HG03135 (cell line): ENCODE results near the gene POP7.
"Not testable (repeated sequence)": the region's sequence is repeated elsewhere in the genome, so short reads cannot be mapped to it uniquely, and the experiment has no call there.

Source experiments
- ATAC-seq: cut with Tn5 transposase; IDR thresholded peaks from one replicate; pipeline ENCODE4 v1.9.1; 2021; ENCODE audit warnings: mild to moderate bottlenecking, moderate library complexity; ENCODE audit not compliant: unreplicated experiment

POP7 gene

DNA sequence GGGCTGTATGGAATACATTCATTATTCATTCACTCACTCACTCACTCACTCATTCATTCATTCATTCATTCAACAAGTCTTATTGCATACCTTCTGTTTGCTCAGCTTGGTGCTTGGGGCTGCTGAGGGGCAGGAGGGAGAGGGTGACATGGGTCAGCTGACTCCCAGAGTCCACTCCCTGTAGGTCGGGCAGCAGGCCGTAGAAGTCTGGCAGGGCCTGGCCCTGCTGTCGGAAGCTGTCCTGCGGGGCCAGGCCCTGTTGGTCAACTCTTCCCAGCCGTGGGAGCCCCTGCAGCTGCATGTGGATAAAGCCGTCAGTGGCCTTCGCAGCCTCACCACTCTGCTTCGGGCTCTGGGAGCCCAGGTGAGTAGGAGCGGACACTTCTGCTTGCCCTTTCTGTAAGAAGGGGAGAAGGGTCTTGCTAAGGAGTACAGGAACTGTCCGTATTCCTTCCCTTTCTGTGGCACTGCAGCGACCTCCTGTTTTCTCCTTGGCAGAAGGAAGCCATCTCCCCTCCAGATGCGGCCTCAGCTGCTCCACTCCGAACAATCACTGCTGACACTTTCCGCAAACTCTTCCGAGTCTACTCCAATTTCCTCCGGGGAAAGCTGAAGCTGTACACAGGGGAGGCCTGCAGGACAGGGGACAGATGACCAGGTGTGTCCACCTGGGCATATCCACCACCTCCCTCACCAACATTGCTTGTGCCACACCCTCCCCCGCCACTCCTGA is 16.7 kb downstream of the POP7 start:
- no peak for ATAC-seq

DNA sequence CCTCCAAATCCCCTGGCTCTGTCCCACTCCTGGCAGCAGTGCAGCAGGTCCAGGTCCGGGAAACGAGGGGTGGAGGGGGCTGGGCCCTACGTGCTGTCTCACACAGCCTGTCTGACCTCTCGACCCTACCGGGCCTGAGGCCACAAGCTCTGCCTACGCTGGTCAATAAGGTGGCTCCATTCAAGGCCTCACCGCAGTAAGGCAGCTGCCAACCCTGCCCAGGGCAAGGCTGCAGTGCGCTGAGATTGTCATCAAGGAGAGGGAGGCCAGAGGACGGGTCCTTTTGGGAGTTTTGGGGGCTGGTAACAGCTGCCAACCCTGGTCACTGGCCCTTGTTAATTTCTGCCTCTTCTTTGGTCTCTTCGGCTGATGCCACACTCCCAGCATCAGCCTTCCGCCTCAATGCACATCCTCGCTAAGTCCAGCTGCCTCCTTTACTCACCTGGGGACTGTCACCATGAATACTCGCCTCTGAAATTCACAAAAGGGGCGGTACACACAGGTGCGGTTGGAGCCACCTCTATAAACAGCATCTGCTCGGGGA is 17.9 kb downstream of the POP7 start:
- no peak for ATAC-seq

DNA sequence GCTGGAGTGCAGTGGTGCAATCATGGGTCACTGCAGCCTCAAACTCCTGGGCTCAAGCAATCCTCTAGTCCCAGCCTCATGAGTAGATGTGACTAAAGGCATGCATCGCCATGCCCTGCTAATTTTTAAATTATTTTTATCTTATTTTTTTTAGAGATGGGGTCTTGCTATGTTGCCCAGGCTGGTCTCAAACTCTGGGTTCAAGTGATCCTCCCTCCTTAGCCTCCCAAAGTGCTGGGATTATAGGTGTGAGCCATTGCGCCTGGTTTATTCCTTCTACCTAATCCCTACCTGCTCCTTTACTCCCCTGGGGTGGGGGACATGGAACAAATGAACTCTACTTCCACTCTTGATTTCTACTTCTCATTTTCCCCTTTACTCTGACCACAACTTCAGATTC is 18.4 kb downstream of the POP7 start:
- ATAC-seq, result not testable (repeated sequence)

DNA sequence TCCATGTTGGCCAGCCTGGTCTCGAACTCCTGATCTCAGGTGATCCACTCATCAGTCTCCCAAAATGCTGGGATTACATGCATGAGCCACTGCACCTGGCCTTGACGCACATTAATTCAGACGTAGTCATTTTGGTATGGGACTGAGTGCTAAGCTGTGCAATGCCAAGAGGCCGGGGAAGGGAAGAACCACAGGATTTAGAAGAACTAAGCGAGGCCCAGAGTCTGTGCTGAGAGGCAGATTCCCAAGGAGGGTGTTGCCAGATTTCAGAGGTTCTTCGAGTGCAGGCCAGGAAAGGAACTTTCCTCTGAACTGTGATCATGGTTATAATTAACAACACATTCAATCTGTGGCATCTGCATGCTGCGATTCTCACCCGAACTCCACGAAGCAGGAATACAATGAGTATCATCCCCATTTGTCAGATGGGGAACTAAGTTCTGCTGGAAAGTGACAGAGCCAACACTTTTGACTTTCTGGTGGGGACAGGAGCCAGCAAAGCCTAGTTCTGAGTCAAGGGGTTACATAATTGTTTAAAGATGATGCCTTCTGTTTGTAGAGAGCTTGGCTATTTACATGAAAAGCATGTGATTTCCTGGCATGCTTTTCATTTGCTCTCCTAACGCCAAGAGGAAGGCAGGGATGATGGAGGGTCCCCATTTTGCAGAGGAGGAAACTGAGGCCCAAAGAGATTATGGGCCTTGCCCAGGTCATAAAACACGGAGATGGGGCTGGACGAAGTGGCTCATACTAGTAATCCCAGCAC is 21.3 kb downstream of the POP7 start:
- ATAC-seq, result no peak

DNA sequence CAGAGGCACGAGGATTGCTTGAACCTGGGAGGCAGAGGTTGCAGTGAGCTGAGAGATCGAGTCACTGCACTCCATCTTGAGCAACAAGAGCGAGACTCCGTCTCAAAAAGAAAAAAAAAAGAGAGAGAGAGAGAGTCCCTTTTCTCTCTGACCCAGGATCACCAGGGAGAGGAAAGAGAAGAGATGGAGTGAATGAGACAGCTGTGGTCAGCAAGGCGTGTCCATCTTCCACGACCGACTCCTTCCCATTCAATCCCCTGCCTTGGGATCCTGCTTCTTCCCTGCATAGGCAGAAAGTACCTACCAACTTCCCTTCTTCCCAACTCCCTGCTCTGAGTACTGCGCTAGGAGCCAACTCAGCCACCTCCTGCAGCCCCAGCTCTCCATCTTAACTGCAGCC is 22.3 kb downstream of the POP7 start:
- no peak for ATAC-seq

DNA sequence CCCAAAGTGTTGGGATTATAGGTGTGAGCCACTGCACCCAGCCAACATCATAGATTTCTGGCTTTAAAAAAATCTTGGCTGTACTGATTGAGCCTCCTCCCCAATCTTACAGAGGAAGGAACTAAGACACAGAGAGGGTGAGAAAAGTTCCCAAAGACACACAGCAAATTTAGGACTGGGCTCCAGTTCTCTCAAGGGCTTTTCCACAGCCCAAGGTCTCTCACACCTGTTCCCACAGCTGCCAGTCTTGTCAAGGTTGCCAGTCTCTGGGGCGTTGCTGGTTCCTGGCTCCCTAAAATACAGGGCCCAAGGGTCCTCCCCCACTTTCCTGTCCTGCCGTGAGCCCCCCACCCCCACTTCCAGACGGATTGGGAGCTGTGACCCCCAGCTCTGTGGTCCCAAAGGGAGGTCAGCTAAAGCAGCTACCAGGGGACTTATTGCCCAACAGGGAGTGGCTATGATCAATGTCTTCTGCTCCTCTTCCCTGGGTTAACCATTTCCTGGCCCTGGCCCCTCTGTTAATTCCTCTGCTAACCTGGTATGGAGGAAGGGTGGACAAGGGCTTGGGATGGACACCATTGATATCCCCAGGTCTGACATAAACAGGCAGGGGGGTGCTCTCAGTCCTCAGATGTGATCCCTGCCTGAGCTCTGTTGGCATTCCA is 24.3 kb downstream of the POP7 start:
- ATAC-seq, result no peak

DNA sequence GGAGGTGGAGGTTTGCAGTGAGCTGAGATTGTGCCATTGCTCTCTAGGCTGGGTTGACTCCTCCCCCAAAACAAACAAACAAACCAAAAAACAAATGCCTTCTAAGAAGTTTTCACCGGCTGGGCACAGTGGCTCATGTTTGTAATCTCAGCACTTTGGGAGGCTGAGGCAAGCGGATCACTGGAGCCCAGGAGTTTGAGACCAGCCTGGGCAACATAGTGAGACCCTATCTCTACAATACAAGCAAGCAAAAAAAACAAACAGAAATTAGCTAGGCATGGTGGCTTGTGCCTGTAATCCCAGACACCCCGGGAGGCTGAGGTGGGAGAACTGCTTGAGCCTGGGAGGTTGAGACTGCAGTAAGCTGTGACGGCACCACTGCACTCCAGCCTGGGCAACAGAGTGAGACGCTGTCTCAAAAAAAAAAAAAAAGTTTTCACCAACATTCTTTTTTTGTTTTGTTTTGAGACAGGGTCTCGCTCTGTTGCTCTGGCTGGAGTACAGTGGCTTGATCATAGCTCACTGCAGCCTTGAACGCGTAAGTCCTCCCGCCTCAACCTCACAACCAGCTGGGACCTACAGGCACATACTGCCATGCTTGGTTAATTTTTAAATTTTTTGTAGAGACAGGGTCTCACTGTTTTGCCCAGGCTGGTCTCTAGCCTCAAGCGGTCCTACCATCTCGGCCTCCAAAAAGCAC is 26.2 kb downstream of the POP7 start:
- no peak for ATAC-seq

DNA sequence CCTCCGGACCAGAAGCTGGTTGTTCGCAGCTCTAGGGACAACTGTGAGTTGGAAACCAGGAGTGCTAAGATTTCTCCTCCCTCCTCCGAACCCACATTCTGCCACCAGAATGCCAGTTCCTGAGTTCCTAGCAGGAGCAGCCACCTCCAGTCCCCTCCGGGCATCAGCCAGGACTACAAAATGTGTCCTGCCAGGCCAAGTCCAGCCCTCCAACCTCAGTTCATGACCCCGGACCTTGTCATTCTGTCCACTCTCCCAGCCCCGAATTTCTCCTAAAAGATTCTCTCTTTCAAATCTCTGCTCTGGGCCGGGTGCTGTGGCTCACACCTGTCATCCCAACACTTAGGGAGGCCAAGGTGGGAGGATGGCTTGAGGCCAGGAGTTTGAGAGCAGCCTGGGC is 29.8 kb downstream of the POP7 start:
- ATAC-seq, result no peak

DNA sequence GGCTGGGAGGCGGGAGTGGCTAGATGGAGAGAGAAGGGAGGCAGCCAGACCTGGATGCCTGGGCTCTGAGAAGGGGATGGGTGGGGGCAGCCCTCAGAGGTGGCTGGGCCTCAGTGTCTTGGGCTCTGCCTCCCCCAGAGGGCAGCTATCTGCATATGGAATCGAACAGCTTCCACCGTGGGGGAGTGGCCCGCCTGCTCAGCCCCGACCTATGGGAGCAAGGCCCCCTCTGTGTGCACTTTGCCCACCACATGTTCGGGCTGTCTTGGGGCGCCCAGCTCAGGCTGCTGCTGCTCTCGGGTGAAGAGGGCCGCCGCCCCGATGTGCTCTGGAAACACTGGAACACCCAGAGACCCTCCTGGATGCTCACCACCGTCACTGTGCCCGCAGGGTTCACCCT is 30.8 kb downstream of the POP7 start:
- no peak for ATAC-seq

DNA sequence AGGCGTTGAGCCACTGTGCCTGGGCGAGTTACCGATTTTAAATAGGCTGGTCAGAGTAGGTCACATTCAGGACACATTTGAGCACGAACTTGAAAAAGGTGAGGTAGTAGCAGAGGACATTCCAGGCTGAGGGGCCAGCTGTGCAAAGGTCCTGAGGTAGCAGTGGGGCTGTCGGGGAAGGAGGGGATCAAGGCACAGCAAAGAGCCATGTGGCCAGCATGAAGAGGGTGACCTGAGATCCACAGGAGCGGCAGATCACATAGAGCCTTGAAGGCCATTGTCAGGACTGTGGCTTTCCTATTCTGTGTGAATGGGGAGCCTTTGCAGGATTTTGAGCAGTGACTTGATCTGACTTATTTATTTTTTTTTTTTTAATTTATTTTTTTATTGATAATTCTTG is 34.0 kb downstream of the POP7 start:
- ATAC-seq, result no peak

DNA sequence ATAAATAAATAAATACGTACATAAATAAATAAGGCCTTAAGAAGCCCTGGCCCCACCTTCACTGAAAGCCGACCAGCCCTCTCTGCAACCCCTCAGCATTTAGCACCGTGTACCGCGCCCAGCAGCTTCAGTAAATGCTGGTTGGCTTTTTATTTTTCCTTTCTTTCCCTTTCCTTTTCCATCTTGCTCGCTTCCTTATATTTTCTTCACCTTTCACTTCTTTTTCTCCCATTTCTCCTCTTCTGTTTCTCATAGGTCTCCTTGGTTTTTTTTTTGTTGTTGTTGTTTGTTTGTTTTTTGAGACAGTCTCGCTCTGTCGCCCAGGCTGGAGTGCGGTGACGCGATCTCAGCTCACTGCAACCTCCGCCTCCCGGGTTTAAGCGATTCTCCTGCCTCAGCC is 38.7 kb downstream of the POP7 start:
- ATAC-seq, result no peak

DNA sequence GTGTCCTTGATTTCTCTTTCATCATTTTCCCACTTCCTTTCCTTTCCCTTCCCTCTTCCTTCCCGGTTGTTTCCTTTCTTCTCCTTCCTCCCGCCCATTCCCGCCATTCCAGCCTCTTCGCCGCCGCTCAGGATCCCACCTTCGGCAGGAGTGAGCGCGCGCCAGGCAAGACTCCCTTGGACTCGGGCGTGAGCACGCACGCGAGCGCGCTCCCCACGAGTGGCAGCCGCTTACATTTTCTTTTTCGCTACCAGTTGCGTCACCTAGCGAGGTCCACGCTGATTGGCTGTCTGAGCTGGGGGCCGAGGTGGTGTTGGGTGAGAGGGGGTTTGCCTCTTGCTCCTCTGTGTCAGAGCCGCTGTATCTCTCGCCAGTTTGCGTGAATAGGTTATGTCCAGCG is 39.3 kb downstream of the POP7 start:
- ATAC-seq, result no peak

DNA sequence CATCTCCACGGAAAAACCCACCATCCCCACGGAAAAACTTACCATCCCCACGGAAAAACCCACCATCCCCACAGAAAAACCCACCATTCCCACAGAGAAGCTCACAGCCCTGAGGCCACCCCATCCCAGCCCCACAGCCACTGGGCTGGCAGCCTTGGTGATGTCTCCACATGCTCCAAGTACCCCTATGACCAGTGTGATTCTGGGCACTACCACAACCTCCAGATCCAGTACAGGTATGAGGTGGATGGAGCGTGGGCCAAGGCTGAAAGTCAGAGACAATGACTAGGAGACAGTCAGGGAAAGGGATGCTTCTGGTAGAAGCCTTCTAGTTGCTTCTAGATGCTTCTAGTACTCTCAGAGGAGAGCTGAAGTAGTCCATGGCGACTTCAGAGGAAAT is 47.1 kb downstream of the POP7 start:
- ATAC-seq, result no peak

DNA sequence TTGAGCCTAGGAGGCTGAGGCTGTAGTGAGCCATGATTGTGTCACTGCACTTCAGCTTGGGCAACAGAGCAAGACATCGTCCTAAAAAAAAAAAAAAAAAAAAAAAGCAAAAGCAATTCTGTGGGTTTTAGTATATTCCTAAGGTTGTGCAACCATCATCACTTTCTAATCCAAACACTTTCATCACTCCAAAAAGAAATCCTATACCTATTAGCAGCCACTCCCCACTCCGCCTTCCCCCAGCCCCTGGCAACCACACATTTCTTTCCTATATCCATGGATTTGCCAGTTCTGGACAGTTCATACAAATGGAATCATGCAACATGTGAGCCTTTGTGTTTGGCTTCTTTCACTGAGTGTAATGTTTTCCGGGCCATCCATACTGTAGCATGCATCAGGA is 47.8 kb downstream of the POP7 start:
- no peak for ATAC-seq
